GM21515 (cell line): Measurements from ENCODE around the gene MYLK4.
A peak's percentile ranks its signal among the peaks of the same experiment; 100 is the strongest.

Experiments
- ATAC-seq: cut with Tn5 transposase; IDR thresholded peaks from one replicate; pipeline ENCODE4 v1.9.1; 2021; ENCODE audit not compliant: unreplicated experiment

MYLK4 gene

GRCh38 chr6:2665146-2666070 lies 85.3 kb downstream of the MYLK4 start:
- no peak for ATAC-seq

GRCh38 chr6:2663123-2663522 lies 87.6 kb downstream of the MYLK4 start:
- ATAC-seq = no peak

- no peak for ATAC-seq
Observed at GRCh38 chr6:2661651-2662050, 89.1 kb downstream of the MYLK4 start.

- no peak for ATAC-seq
Observed at GRCh38 chr6:2659882-2660281, 90.8 kb downstream of the MYLK4 start.

GRCh38 chr6:2659381-2659780 lies 91.3 kb downstream of the MYLK4 start:
- ATAC-seq = no peak

GRCh38 chr6:2658788-2659187 lies 91.9 kb downstream of the MYLK4 start:
- ATAC-seq = peak; percentile 78

GRCh38 chr6:2656460-2657079 lies 94.2 kb downstream of the MYLK4 start:
- ATAC-seq = no peak

- no peak for ATAC-seq
Observed at GRCh38 chr6:2655844-2656433, 94.8 kb downstream of the MYLK4 start.

GRCh38 chr6:2653369-2654032 lies 97.2 kb downstream of the MYLK4 start:
- ATAC-seq = no peak

- ATAC-seq = no peak
Observed at GRCh38 chr6:2652611-2653010, 98.1 kb downstream of the MYLK4 start.

GRCh38 chr6:2651961-2652360 lies 98.8 kb downstream of the MYLK4 start:
- ATAC-seq = no peak

- ATAC-seq = no peak
Observed at GRCh38 chr6:2651536-2651935, 99.2 kb downstream of the MYLK4 start.

GRCh38 chr6:2646346-2646745 lies 104.4 kb downstream of the MYLK4 start:
- no peak for ATAC-seq

- ATAC-seq = no peak
Observed at GRCh38 chr6:2643935-2644539, 106.7 kb downstream of the MYLK4 start.

- no peak for ATAC-seq
Observed at GRCh38 chr6:2643130-2643529, 107.6 kb downstream of the MYLK4 start.

GRCh38 chr6:2641044-2641725 lies 109.5 kb downstream of the MYLK4 start:
- ATAC-seq = peak; percentile 66

- ATAC-seq = no peak
Observed at GRCh38 chr6:2640551-2640950, 110.2 kb downstream of the MYLK4 start.

GRCh38 chr6:2639896-2640295 lies 110.8 kb downstream of the MYLK4 start:
- no peak for ATAC-seq

GRCh38 chr6:2639167-2639566 lies 111.6 kb downstream of the MYLK4 start:
- ATAC-seq = no peak

- no peak for ATAC-seq
Observed at GRCh38 chr6:2636672-2637071, 114.0 kb downstream of the MYLK4 start.
